ENCODE measurements around the gene GPC6. TPM values are rescaled to one million over a fixed set of nuclear protein-coding genes. Genes with fewer than 3 reads are reported as not detected.

GPC6 gene
- total and polyA plus RNA-seq, 2 donors (not counting 1 experiment from before 2014, with no cell fraction given) = not detected

DNA sequence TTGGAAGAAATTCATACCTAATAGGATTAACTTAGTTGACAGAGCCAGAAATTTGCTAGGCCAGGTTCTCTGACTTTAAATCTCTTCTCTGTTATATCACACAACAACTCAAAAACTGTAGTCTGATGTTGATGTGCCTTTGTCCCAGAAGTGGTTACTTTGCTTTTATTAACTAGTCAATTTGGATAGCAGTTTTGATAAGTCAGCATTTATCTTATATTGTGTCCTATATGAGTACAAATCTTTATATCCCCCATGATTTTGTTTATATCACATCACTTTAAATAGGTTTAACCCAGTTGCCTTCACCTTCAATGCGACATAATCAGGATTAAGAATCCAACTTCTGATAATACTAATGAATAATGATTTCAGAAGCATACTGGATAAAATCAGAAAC, 459.3 kb downstream of the GPC6 start:
- Histone ChIP-seq H3K4me3 (ENCODE audit: control extremely low read depth in 1 of 5, extremely low read depth in 1 of 5, insufficient read depth in 1 of 5, low read depth in 2 of 5, low read length in 4 of 5) (no peak overlapping the region), H3K27ac (ENCODE audit: low read length in 2 of 2) (no peak overlapping the region), H3K9ac (ENCODE audit: low read length) (no peak overlapping the region), H4K20me1 (ENCODE audit: control insufficient read depth, insufficient read depth, low read length, poor library complexity, severe bottlenecking) (no peaks in the 10 kb centered on the region), H3K9me3 (ENCODE audit: control extremely low read depth in 1 of 3, control insufficient read depth in 2 of 3, insufficient read depth in 1 of 3, low read length in 2 of 3) (no peaks in the 10 kb centered on the region), H3K27me3 (replicated peaks in 1 of 4; ENCODE audit: control extremely low read depth in 1 of 4, control insufficient read depth in 3 of 4, insufficient read depth in 4 of 4, low read length in 3 of 4) (no peaks in the 10 kb centered on the region), H3K4me1 (ENCODE audit: control insufficient read depth in 2 of 2, insufficient read depth in 2 of 2, low read length in 2 of 2) (no peaks in the 10 kb centered on the region), H3K36me3 (replicated peaks in 1 of 2; ENCODE audit: control extremely low read depth in 1 of 2, control insufficient read depth in 1 of 2, extremely low read depth in 1 of 2, insufficient read depth in 2 of 2, low read length in 1 of 2) (no peaks in the 10 kb centered on the region), H3K79me2 (ENCODE audit: control insufficient read depth, insufficient read depth, low read length) (no peaks in the 10 kb centered on the region), H2AFZ (ENCODE audit: insufficient read depth, low read depth, low read length, poor library complexity, severe bottlenecking) (no peak overlapping the region), H3K4me2 (replicated peaks; ENCODE audit: low read depth, low read length, poor library complexity, severe bottlenecking) (no peak overlapping the region)
- H3K9me3 Mint-ChIP-seq (ENCODE audit: insufficient read depth) = no peaks in the 10 kb centered on the region
- DNase-seq (no peak), ATAC-seq (ENCODE audit: low read depth) (no peak)
- no peaks in the 10 kb centered on the region for H3K4me1 Mint-ChIP-seq
- POLR2A ChIA-PET = no interaction called here
- H3K27ac Mint-ChIP-seq = no peak overlapping the region
- no peaks in the 10 kb centered on the region for H3K27me3 Mint-ChIP-seq
- no CpG with 5 or more reads among the region's 1 CpG for WGBS (ENCODE audit: insufficient coverage)
- TF ChIP-seq CTCF (IDR thresholded peaks at IDR 0.05) (no peak), EZH2 (IDR thresholded peaks at IDR 0.05; ENCODE audit: borderline replicate concordance, insufficient read depth, low read depth, low read length, poor library complexity, severe bottlenecking) (no peak)
- H3K4me3 Mint-ChIP-seq = no peak overlapping the region
- CTCF ChIA-PET = no interaction called here
- intact Hi-C loops (cut with micrococcal nuclease) = no loop called here

- Histone ChIP-seq H3K79me2 (ENCODE audit: control insufficient read depth, insufficient read depth, low read length) (no peaks in the 10 kb centered on the region), H3K4me2 (replicated peaks; ENCODE audit: low read depth, low read length, poor library complexity, severe bottlenecking) (no peak overlapping the region), H3K27me3 (replicated peaks in 1 of 4; ENCODE audit: control extremely low read depth in 1 of 4, control insufficient read depth in 3 of 4, insufficient read depth in 4 of 4, low read length in 3 of 4) (no peaks in the 10 kb centered on the region), H3K4me1 (ENCODE audit: control insufficient read depth in 2 of 2, insufficient read depth in 2 of 2, low read length in 2 of 2) (no peaks in the 10 kb centered on the region), H3K9ac (ENCODE audit: low read length) (no peak overlapping the region), H2AFZ (ENCODE audit: insufficient read depth, low read depth, low read length, poor library complexity, severe bottlenecking) (no peak overlapping the region), H3K4me3 (ENCODE audit: control extremely low read depth in 1 of 5, extremely low read depth in 1 of 5, insufficient read depth in 1 of 5, low read depth in 2 of 5, low read length in 4 of 5) (no peak overlapping the region), H4K20me1 (ENCODE audit: control insufficient read depth, insufficient read depth, low read length, poor library complexity, severe bottlenecking) (no peaks in the 10 kb centered on the region), H3K9me3 (ENCODE audit: control extremely low read depth in 1 of 3, control insufficient read depth in 2 of 3, insufficient read depth in 1 of 3, low read length in 2 of 3) (no peaks in the 10 kb centered on the region), H3K36me3 (replicated peaks in 1 of 2; ENCODE audit: control extremely low read depth in 1 of 2, control insufficient read depth in 1 of 2, extremely low read depth in 1 of 2, insufficient read depth in 2 of 2, low read length in 1 of 2) (no peaks in the 10 kb centered on the region), H3K27ac (ENCODE audit: low read length in 2 of 2) (no peak overlapping the region)
- CTCF ChIA-PET = no interaction called here
- intact Hi-C loops (cut with micrococcal nuclease) = no loop called here
- ATAC-seq (ENCODE audit: low read depth) (no peak), DNase-seq (no peak)
- no peaks in the 10 kb centered on the region for H3K9me3 Mint-ChIP-seq (ENCODE audit: insufficient read depth)
- no peak for TF ChIP-seq CTCF (IDR thresholded peaks at IDR 0.05)
- TF ChIP-seq EZH2 (IDR thresholded peaks at IDR 0.05; ENCODE audit: borderline replicate concordance, insufficient read depth, low read depth, low read length, poor library complexity, severe bottlenecking) = no peak
- H3K4me1 Mint-ChIP-seq = no peaks in the 10 kb centered on the region
- POLR2A ChIA-PET = no interaction called here
- no peak overlapping the region for H3K4me3 Mint-ChIP-seq
- no peak overlapping the region for H3K27ac Mint-ChIP-seq
- H3K27me3 Mint-ChIP-seq = no peaks in the 10 kb centered on the region
Observed at GRCh38 chr13:93686399-93686798, 459.8 kb downstream of the GPC6 start.

Measured in B cell (primary cell).